PC-3 (cell line): ENCODE measurements around the gene ZNF493.

Experiments used
- EZH2 ChIP-seq: fragments of 300-600 bp; sonication (generic); IDR thresholded peaks from one replicate; pipeline ENCODE4 v1.6.1; 2017; ENCODE audit warnings: antibody characterized with exemption, mild to moderate bottlenecking, low read length; ENCODE audit not compliant: unreplicated experiment
- EZH2phosphoT487 ChIP-seq: fragments of 300-600 bp; sonication (generic); IDR thresholded peaks from 2 replicates; pipeline ENCODE4 v1.6.1; 2018; ENCODE audit warnings: mild to moderate bottlenecking, antibody characterized with exemption, low read length, borderline replicate concordance
- TF ChIP-seq, protein P1 (sequence below): fragments of 300-600 bp; sonication (generic); conservative IDR thresholded peaks from 2 replicates; pipeline ENCODE4 v1.5.1; 2017; ENCODE audit warnings: antibody characterized with exemption, low read depth, mild to moderate bottlenecking, low read length

DNA sequence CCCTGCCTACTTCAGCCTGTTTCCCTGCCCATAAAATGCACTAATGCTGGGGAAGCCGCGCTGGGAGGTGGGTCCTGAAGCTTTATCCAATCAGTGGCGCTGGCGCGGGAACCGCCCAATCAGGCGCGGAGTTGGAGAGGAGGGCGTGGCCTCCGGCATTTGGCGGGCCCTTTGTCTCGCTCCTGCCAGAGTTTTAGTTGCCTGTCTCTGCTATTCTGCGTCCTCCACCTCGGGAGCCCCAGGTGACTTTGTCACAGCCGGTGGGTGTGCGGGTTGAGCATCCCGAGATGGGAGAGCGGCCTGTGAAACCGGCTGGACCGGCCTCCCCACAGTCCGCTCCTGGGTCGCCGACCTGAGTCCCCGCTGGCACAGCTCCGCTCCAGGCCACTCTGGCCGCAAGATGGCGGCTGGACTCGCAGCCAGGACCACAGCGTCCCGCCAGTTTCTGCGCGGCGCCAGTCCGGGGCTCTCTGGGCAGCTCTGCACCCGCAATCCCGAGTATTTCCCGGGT is 77.8 kb downstream of the ZNF493 start:
- TF ChIP-seq, protein P1, sequence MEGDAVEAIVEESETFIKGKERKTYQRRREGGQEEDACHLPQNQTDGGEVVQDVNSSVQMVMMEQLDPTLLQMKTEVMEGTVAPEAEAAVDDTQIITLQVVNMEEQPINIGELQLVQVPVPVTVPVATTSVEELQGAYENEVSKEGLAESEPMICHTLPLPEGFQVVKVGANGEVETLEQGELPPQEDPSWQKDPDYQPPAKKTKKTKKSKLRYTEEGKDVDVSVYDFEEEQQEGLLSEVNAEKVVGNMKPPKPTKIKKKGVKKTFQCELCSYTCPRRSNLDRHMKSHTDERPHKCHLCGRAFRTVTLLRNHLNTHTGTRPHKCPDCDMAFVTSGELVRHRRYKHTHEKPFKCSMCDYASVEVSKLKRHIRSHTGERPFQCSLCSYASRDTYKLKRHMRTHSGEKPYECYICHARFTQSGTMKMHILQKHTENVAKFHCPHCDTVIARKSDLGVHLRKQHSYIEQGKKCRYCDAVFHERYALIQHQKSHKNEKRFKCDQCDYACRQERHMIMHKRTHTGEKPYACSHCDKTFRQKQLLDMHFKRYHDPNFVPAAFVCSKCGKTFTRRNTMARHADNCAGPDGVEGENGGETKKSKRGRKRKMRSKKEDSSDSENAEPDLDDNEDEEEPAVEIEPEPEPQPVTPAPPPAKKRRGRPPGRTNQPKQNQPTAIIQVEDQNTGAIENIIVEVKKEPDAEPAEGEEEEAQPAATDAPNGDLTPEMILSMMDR = no peak
- no peak for TF ChIP-seq EZH2
- no peak for TF ChIP-seq EZH2phosphoT487
